ENCODE measurements around the gene CD48.

- TF ChIP-seq POLR2A (IDR thresholded peaks at IDR 0.05), result peak in 1 of 4 donors; percentile 36
- no peak for TF ChIP-seq CTCF (IDR thresholded peaks at IDR 0.05)
- TF ChIP-seq EP300 (IDR thresholded peaks at IDR 0.05), result no peak
Measured at GRCh38 chr1:160646711-160647328, 64.8 kb downstream of the CD48 start, which contains the start of gene SLAMF1.

Measured in upper lobe of left lung (tissue), 4 donors.